ENCODE measurements around the gene PPFIA2. TPM values are rescaled to one million over a fixed set of nuclear protein-coding genes. Genes with fewer than 3 reads are reported as not detected.

The PPFIA2 gene
- total RNA-seq, 4 donors from 2014 or later = 1.7 to 3.9 (median 2.0) TPM

GRCh38 chr12:81757731-81758365, 1.3 kb downstream of the PPFIA2 start:
- no peak for DNase-seq
- peaks cover 0 to 5% of the 10 kb centered on the region in 2 donors for H3K4me1 ChIP-seq
- H3K4me3 ChIP-seq (replicated peaks in 1 of 3) = peak overlapping the region in 1 of 3 donors; percentile 23
- 12 to 16% methylated on average over 7 of the region's 7 CpGs for WGBS, 2 donors
- H3K27ac ChIP-seq = no peak overlapping the region
- H3K36me3 ChIP-seq = no peaks in the 10 kb centered on the region
- TF ChIP-seq POLR2A (IDR thresholded peaks at IDR 0.05) (no peak), CTCF (IDR thresholded peaks at IDR 0.05) (no peak)
- no peaks in the 10 kb centered on the region for H3K27me3 ChIP-seq
- intact Hi-C loops (cut with DNase I) = no loop called here
- H3K9me3 ChIP-seq = no peaks in the 10 kb centered on the region

DNA sequence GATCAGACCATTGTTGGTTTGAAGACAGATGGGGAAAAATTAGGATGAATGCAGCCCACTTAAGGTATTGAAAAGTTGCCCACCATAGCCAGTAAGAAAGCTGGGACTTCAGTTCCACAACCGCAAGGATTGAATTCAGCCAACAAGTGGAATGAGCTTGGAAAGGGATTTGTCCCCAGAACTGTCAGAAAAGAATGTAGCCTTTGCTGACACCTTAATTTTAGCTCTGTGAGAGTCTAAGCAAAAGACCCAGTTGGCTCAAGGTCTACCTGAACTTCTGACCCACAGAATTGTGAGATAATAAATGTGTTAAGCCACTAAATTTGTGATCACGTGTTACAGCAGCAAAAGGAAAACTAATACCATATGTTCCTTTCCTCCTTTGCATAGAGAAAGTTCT, 29.4 kb downstream of the PPFIA2 start:
- no peaks in the 10 kb centered on the region for H3K9me3 ChIP-seq
- H3K4me3 ChIP-seq (replicated peaks in 1 of 3) = no peak overlapping the region
- no peak for DNase-seq
- no peak overlapping the region for H3K27ac ChIP-seq
- intact Hi-C loops (cut with DNase I) = no loop called here
- H3K27me3 ChIP-seq = no peaks in the 10 kb centered on the region
- WGBS, 2 donors = 81 to 88% methylated on average over 2 of the region's 2 CpGs
- H3K36me3 ChIP-seq = no peaks in the 10 kb centered on the region
- TF ChIP-seq CTCF (IDR thresholded peaks at IDR 0.05) (no peak), POLR2A (IDR thresholded peaks at IDR 0.05) (no peak)
- no peaks in the 10 kb centered on the region for H3K4me1 ChIP-seq

DNA sequence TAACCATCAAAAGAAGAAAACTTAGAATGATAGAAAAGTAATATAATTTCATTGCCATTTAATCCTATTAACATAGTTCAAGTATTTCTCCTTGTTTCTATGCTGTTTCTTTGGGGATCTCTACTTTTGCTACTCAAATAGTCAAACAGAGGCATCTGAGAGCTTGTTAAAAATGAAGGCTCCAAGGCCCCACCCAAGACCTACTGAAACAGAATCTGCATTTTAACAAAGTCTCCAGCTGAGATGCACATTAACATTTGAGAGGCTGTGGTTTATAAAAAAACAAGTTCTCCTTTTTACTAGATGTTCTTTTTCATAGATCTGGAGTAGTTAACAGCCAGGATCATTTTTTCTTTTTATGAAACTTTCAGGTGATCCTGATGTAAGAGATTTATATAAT, 31.8 kb downstream of the PPFIA2 start:
- Histone ChIP-seq H3K9me3 (no peaks in the 10 kb centered on the region), H3K4me3 (replicated peaks in 1 of 3) (no peak overlapping the region), H3K27me3 (no peaks in the 10 kb centered on the region), H3K36me3 (no peaks in the 10 kb centered on the region), H3K4me1 (no peaks in the 10 kb centered on the region), H3K27ac (no peak overlapping the region)
- TF ChIP-seq CTCF (IDR thresholded peaks at IDR 0.05) = no peak
- TF ChIP-seq POLR2A (IDR thresholded peaks at IDR 0.05) = no peak
- DNase-seq = no peak
- intact Hi-C loops (cut with DNase I) = no loop called here

DNA sequence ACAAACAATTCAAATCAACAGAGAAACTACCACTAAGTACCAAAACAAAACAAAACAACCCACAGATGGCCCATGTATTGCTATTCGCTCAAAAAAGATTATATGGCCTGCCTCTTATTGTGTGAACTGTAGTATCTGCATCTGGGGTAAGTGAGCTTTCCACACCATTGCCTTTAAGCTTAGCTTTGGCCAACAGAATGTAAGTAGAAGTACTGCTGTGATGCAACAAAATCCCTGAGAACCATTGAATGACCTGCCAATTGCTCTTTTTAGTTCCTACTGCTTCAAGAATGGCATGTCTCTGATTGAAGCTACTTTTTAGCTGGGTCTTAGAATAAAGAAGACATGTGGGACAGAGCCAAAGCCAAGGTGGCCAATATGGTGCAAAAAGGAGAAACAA, 32.5 kb downstream of the PPFIA2 start:
- Histone ChIP-seq H3K4me3 (replicated peaks in 1 of 3) (no peak overlapping the region), H3K27ac (no peak overlapping the region), H3K36me3 (no peaks in the 10 kb centered on the region), H3K9me3 (no peaks in the 10 kb centered on the region), H3K27me3 (no peaks in the 10 kb centered on the region), H3K4me1 (no peaks in the 10 kb centered on the region)
- TF ChIP-seq POLR2A (IDR thresholded peaks at IDR 0.05) = no peak
- TF ChIP-seq CTCF (IDR thresholded peaks at IDR 0.05) = no peak
- no peak for DNase-seq
- 76% methylated on average over 1 of the region's 1 CpG for WGBS, 2 donors
- intact Hi-C loops (cut with DNase I) = no loop called here

DNA sequence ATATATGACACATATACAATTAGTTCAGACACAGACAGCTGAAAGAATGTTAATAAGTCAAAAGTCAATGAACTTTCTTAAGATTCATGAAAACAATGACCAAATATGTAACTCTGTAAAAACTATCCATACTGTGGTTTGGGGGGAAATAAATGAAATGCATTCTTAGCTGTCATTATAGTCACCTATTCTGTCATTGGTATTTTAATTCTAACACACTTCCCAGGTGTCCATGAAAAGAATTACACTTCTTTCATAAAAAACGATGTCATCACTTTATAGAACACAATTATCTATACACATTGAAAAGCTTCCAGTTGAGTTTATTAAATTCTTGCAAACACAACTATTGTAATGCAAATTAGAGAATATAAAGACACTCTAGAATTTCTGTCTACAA, 35.8 kb downstream of the PPFIA2 start:
- TF ChIP-seq POLR2A (IDR thresholded peaks at IDR 0.05) (no peak), CTCF (IDR thresholded peaks at IDR 0.05) (no peak)
- no peaks in the 10 kb centered on the region for H3K36me3 ChIP-seq
- no peaks in the 10 kb centered on the region for H3K9me3 ChIP-seq
- no peak for DNase-seq
- H3K27ac ChIP-seq = no peak overlapping the region
- 54 to 62% methylated on average over 1 of the region's 1 CpG for WGBS, 2 donors
- no peaks in the 10 kb centered on the region for H3K4me1 ChIP-seq
- intact Hi-C loops (cut with DNase I) = no loop called here
- no peak overlapping the region for H3K4me3 ChIP-seq (replicated peaks in 1 of 3)
- H3K27me3 ChIP-seq = no peaks in the 10 kb centered on the region
